Right cardiac atrium (tissue), 5 donors: ENCODE data around the gene SDF4. TPM values are rescaled to one million over a fixed set of nuclear protein-coding genes. Genes with fewer than 3 reads are reported as not detected.

Source experiments
- ATAC-seq, 2 donors: fragments of 200-7000 bp; cut with Tn5 transposase; one replicate each; pipeline versions ENCODE4 v1.8.0 to v1.9.1; 2020; ENCODE audit warnings: moderate library complexity in 2 of 2, mild to moderate bottlenecking in 1 of 2
- DNase-seq, 3 donors: peaks; one replicate each; pipeline ENCODE4 v3.0.0-alpha.2; 2020
- H3K27ac ChIP-seq: one replicate; pipeline ENCODE4 v1.5.1; 2013; ENCODE audit warnings: mild to moderate bottlenecking, low read length, control low read depth, moderate library complexity
- H3K27me3 ChIP-seq: one replicate; pipeline ENCODE4 v1.6.1; 2013; ENCODE audit not compliant: control insufficient read depth, insufficient read depth
- H3K4me1 ChIP-seq: one replicate; pipeline ENCODE4 v1.6.1; 2013; ENCODE audit warnings: low read length; ENCODE audit not compliant: control insufficient read depth, insufficient read depth
- H3K4me3 ChIP-seq: one replicate; pipeline ENCODE4 v1.5.1; 2013; ENCODE audit warnings: low read length, control low read depth
- H3K9me3 ChIP-seq: one replicate; pipeline ENCODE4 v1.6.1; 2013; ENCODE audit warnings: low read length; ENCODE audit not compliant: control insufficient read depth
- WGBS: extraction: QIAGEN DNeasy Blood & Tissue Kit; methylation state at CpG from one replicate; pipeline ENCODE4 v1.1.7; 2013; 5-methylcytosine and 5-hydroxymethylcytosine counted together
- intact Hi-C, 4 donors: fragments of 100-400 bp; cut with DNase I; formaldehyde crosslinking; loops; one replicate each; pipeline versions ENCODE4 v1.11.0 to v1.14.0; 2022 to 2023
- polyA plus RNA-seq: library from polyadenylated mRNA; stranded (reverse); fragments of 200-250 nt; gene quantifications from one replicate; pipeline ENCODE4 v1.2.3, GENCODE V29; 2013
- total RNA-seq, 4 donors: library from RNA; stranded (reverse); fragmentation: NEBNext Ultra II Directional; extraction: Animal tissue kit (Norgen Biotek cat#: 25700); gene quantifications; one replicate each; pipeline ENCODE4 v1.2.1, GENCODE V29; 2021
- donor health status: healthy with polysubstance abuse.
- donor health status: DM: no; HTN: yes; CAD: no.
- donor health status: DM: no; HTN: no; CAD: no.
- donor health status: DM: no; HTN: yes; CAD: no; lungs with severe emphysema.
- donor health status: DM: yes; HTN: yes; CAD: no.

Gene SDF4
- total and polyA plus RNA-seq, 5 donors = 156 to 215 (median 166) TPM

DNA sequence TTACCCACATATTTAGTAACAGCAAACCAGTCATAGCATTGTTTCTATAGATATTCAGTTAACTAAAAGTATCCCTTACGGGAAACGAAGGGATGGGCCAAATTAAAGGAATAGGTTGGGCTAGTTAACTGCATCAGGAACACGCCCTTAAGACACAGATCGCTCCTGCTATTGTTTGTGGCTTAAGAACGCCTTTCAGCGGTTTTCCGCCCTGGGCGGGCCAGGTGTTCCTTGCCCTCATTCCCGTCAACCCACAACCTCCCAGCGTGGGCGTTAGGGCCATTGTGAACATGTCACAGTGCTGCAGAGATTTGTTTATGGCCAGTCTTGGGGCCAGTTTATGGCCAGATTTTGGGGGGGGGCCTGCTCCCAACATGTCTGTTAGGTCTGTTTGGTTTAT lies 40.1 kb downstream of the SDF4 start:
- no peak for ATAC-seq
- Histone ChIP-seq H3K9me3 (no peaks in the 10 kb centered on the region), H3K27ac (no peak overlapping the region), H3K27me3 (no peaks in the 10 kb centered on the region), H3K4me3 (no peak overlapping the region), H3K4me1 (no peaks in the 10 kb centered on the region)
- intact Hi-C loops = no loop called here
- 87% methylated on average over 11 of the region's 11 CpGs for WGBS
- DNase-seq = peak in 1 of 3 donors; percentile 31

DNA sequence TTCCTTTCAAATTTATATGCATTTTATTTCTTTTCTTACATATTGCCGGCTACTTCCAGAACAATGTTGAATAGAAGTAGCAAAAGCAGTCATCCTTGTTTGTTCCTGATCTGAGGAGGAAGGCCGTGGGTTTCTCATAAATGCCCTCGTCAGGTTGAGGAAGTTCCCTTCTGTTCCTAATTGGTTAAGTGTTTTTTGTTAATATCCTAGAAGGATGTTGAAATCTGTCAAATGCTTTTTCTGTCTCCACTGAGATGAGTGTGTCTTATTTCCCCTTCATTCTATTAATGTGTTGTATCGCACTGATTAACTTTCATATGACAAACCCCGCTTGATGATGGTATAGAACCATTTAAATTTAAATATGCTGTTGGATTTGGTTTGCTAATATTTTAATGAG lies 42.7 kb downstream of the SDF4 start:
- ATAC-seq (no peak), DNase-seq (no peak)
- Histone ChIP-seq H3K27ac (no peak overlapping the region), H3K4me1 (no peaks in the 10 kb centered on the region), H3K9me3 (no peaks in the 10 kb centered on the region), H3K27me3 (no peaks in the 10 kb centered on the region), H3K4me3 (no peak overlapping the region)
- intact Hi-C loops = no loop called here
- 66% methylated on average over 5 of the region's 5 CpGs for WGBS

DNA sequence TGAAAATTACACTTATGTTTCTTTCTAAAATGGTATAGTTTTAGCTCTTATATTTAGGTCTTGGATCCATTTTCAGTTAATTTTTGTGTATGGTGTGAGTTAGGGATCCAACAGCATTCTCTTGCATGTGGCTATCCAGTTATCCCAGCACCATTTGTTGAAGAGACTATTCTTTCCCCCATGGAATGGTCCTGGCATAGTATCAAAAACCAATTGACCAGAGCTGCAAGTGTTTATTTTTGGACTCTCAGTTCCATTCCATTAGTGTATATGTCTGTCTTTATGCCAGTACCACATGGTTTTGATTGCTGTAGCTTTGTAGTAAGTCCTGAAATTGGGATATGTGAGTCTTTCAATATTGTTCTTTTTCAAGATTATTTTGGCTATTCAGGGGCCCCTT lies 43.9 kb downstream of the SDF4 start:
- Histone ChIP-seq H3K27ac (no peak overlapping the region), H3K4me3 (no peak overlapping the region), H3K4me1 (no peaks in the 10 kb centered on the region), H3K27me3 (no peaks in the 10 kb centered on the region), H3K9me3 (no peaks in the 10 kb centered on the region)
- intact Hi-C loops = no loop called here
- DNase-seq (no peak), ATAC-seq (no peak)

DNA sequence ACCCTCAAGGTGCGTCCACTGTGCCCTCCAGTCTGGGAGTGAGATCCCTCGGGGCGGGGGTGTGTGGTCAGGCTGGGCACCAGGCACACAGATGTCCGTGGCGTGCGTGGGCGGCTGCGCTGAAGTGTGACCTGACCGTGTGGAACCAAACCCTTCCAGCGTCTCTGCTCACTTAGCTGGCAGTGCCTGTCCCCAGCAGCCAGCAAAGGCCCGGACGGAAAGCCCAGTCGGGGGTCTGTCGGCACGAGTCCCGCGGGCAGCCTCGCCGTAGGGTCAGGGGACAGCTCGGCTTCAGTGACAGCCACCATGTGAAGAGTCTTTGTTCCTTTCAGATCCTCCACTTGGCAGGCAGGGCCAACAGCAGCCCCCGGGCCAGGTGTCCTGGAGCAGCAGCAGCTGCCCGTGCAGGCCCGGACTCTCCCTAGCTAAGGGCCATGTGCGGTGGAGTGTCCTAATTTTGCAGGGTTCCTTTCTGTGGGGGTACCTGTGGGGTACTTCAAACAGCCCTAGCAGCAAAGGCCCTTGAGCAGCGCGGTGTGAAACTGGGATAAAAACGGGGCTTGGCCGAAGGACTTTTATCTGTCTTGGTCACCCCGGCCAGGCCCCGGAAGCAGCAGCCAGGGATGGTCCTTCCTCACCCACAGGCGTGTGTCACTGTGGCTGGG lies 46.6 kb downstream of the SDF4 start:
- no peaks in the 10 kb centered on the region for H3K27me3 ChIP-seq
- no peaks in the 10 kb centered on the region for H3K9me3 ChIP-seq
- DNase-seq (peak; percentile 10 to 57 (median 37)), ATAC-seq (no peak)
- no peak overlapping the region for H3K4me3 ChIP-seq
- WGBS = 79% methylated on average over 31 of the region's 31 CpGs
- intact Hi-C loops = no loop called here
- H3K4me1 ChIP-seq = no peaks in the 10 kb centered on the region
- no peak overlapping the region for H3K27ac ChIP-seq

DNA sequence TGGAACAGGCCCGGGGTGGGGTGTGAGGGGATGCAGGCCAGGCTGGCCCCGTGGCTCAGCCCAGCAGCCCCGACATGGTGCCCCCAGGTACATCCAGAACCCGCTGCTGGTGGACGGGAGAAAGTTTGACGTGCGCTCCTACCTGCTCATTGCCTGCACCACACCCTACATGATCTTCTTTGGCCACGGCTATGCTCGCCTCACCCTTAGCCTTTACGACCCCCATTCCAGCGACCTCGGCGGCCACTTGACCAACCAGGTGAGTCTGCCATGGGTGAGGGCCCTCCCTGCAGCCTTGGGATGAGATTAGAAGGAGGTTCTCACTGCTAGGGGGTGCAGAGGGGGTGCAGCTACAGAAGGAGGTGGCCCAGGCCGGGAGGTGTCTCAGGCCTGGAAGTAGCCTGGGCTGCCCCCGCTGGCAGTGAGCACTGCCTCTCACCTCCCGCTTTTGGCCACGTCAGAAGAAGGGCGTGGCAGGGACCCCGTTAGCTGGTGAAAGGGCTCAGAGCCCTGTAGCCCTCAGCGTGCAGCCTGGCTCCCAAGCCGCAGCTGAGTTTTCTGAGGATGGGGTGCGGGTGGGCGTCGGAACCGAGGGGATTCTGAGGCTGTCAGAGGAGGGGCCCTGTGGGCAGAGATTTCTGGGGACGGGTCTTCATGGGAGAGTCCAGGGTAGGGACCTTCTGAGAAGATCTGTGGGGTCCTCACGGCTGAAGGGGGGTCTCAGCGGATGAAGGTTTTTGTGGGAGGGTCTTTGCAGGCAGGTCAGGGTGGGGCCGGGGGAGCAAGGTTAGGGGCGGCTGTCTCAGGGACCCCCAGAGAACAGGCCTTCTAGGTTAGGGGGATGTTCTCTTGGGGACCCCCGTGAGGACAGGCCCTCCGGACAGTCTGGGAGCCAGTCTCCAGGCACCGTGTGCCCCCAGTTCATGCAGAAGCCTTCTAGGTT lies 47.7 kb downstream of the SDF4 start:
- DNase-seq = peak in 2 of 3 donors; percentile 28 to 33
- Histone ChIP-seq H3K4me1 (no peaks in the 10 kb centered on the region), H3K9me3 (no peaks in the 10 kb centered on the region), H3K4me3 (no peak overlapping the region), H3K27me3 (no peaks in the 10 kb centered on the region), H3K27ac (no peak overlapping the region)
- peak in 1 of 2 donors; percentile 5 for ATAC-seq
- intact Hi-C loops = no loop called here
- 82% methylated on average over 32 of the region's 33 CpGs for WGBS

DNA sequence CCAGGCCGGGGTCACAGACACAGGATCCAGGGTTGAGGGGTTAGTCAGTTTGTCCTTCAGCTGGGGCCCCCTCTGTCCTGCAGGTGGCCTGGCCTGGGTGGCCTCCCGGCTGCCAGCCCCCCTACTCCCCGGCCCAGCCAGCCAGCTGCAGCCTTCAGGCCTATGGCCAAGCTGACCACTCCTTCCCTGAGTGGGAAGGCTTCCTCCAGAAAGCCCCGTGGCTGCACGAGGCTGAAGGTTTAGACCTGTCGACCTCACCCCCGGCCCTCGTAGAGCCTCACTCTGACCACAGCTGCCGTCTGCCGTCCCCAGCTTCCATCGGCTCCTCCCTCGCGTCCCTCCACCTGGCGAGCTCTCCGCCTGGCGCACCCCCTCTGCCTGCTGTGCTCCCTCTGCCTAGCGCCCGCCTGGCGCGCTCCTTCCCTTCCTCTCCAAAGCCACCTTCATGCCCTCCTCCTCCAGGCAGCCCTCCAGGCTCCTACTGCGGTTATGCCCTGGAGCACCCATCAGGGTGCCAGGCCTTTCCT lies 48.5 kb downstream of the SDF4 start:
- Histone ChIP-seq H3K4me3 (no peak overlapping the region), H3K27ac (no peak overlapping the region), H3K9me3 (no peaks in the 10 kb centered on the region), H3K27me3 (no peaks in the 10 kb centered on the region), H3K4me1 (no peaks in the 10 kb centered on the region)
- intact Hi-C loops = no loop called here
- peak in 1 of 2 donors; percentile 16 for ATAC-seq
- WGBS = 69% methylated on average over 21 of the region's 21 CpGs
- peak; percentile 7 to 41 (median 34) for DNase-seq

DNA sequence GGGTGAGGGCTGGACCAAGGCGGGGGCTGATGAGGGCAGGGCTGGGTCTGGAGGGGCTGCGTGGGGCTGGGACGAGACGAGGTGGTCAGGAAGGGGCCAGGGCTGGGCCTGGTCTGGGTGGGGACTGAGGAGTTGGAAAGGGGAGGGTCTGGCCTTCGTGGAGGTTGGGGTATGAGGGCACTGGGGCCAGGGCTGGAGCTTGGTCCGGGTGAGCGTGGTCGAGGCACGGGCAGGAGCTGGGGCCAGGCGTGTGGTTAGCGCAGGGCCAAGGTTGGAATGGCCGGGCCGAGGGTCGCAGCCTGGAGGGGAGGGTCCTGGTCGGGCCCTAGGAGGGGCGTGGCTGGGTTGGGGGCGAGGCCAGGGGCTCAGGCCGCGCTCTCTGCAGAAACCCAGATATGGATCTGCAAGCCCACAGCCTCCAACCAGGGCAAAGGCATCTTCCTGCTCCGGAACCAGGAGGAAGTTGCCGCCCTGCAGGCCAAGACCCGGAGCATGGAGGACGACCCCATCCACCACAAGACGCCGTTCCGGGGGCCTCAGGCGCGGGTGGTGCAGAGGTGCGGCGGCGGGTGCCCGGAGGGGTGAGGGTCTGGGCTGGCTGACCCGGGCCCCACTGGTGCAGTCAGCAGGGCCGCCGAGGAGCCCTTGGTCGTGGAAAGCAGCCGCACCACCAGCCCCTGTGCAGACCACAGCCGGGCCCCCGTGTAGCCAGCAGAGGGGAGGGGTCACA lies 49.1 kb downstream of the SDF4 start:
- Histone ChIP-seq H3K4me3 (no peak overlapping the region), H3K27ac (no peak overlapping the region), H3K4me1 (no peaks in the 10 kb centered on the region), H3K9me3 (no peaks in the 10 kb centered on the region), H3K27me3 (no peaks in the 10 kb centered on the region)
- 58% methylated on average over 39 of the region's 39 CpGs for WGBS
- peak; percentile 16 to 59 (median 38) for DNase-seq
- intact Hi-C loops = no loop called here
- ATAC-seq = peak; percentile 13 to 18

DNA sequence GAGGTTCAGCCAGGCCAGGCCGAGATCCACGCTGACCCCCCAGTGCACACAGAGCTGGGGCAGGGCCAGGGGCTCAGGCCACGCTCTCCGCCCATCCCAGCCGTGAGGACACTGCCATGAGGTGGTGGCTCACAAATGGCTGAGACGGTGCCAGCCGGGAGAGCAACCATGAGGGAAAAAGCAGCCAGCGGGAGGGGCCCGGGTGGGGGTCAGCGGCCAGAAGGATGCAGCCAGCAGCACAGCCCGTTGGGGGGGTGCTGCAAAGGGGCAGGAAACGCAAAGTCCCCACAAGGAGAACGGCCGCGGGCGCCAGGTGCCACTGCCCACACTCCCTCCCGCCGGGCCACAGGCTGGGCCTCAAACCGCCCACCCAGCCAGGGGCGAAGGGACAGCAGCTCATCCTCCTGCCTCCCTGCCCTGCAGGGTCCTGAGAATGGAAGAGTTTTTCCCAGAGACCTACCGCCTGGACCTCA lies 49.8 kb downstream of the SDF4 start:
- intact Hi-C loops = no loop called here
- WGBS = 80% methylated on average over 21 of the region's 21 CpGs

DNA sequence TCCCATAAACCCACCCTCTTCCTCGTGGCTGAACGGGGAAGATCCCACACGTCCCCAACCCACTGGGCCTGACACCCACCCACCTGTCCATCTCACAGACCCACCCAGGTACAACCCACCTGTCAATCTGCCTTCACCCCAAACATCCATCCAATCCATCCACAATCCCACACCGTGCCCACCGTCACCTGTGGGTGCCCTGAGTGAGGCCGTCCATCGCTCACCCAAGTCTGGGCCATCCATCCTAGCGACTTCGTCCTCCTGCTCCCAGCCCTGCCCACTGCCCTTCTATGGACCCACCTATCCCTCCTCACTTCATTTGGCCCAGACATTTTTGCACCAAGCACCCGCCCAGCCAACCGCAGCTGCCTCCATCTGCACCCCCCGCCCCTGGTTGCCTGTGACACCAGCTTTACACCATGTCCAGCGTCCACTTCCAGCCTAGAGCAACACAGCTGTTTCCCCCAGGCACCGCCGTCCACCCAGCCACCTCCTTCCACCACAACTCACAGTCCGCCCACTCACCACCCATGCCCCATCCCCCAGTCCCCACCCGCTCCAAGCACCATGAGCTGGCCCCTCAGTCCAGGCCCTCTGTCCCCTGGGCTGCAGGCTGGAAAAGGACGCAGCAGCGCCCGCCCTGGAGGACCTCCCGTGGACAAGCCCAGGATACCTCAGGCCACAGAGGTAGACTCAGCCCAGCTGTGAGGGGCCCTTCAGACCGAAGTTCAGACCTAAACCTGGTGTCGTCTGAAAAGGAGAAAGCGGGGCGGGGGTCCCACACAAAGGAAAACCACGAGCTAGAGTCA lies 50.5 kb downstream of the SDF4 start:
- intact Hi-C loops = no loop called here
- Histone ChIP-seq H3K27me3 (no peaks in the 10 kb centered on the region), H3K9me3 (no peaks in the 10 kb centered on the region), H3K4me1 (no peaks in the 10 kb centered on the region), H3K27ac (no peak overlapping the region), H3K4me3 (no peak overlapping the region)
- 87% methylated on average over 26 of the region's 26 CpGs for WGBS
- ATAC-seq = no peak
- peak in 2 of 3 donors; percentile 30 to 48 for DNase-seq

More for the DNA sequence above, 49.8 kb downstream of the SDF4 start:
- DNase-seq (peak; percentile 9 to 58 (median 40)), ATAC-seq (no peak)
- Histone ChIP-seq H3K4me3 (no peak overlapping the region), H3K4me1 (no peaks in the 10 kb centered on the region), H3K9me3 (no peaks in the 10 kb centered on the region), H3K27ac (no peak overlapping the region), H3K27me3 (no peaks in the 10 kb centered on the region)
